HG03159 (cell line): Measurements from ENCODE around the gene HLA-G.
"Not testable (repeated sequence)": the region's sequence is repeated elsewhere in the genome, so short reads cannot be mapped to it uniquely, and the experiment has no call there.

ENCODE experiments used
- ATAC-seq: cut with Tn5 transposase; IDR thresholded peaks from one replicate; pipeline ENCODE4 v1.9.1; 2021; ENCODE audit warnings: mild to moderate bottlenecking, moderate library complexity; ENCODE audit not compliant: unreplicated experiment

The HLA-G gene

GRCh38 chr6:29827579-29828470, at the start of gene HLA-G:
TSS of gene HLA-G (plus strand) at chr6:29827825. CDS start at chr6:29827845, 20 bp downstream.
- no peak for ATAC-seq

- not testable (repeated sequence) for ATAC-seq
Measured at GRCh38 chr6:29780019-29780698, 47.5 kb upstream of the HLA-G start.

GRCh38 chr6:29789176-29789575, 38.4 kb upstream of the HLA-G start:
- ATAC-seq, result no peak

GRCh38 chr6:29790626-29791025, 37.0 kb upstream of the HLA-G start:
- ATAC-seq, result no peak

GRCh38 chr6:29791162-29791561, 36.5 kb upstream of the HLA-G start:
- ATAC-seq, result no peak

GRCh38 chr6:29791786-29792122, 35.9 kb upstream of the HLA-G start:
- ATAC-seq, result no peak

- ATAC-seq, result no peak
Measured at GRCh38 chr6:29792123-29793035, 35.2 kb upstream of the HLA-G start.

- ATAC-seq, result no peak
Measured at GRCh38 chr6:29793036-29793356, 34.6 kb upstream of the HLA-G start.

GRCh38 chr6:29793796-29794195, 33.8 kb upstream of the HLA-G start:
- no peak for ATAC-seq

GRCh38 chr6:29796026-29796425, 31.6 kb upstream of the HLA-G start:
- no peak for ATAC-seq

- no peak for ATAC-seq
Measured at GRCh38 chr6:29797135-29797534, 30.5 kb upstream of the HLA-G start.

GRCh38 chr6:29797966-29798365, 29.7 kb upstream of the HLA-G start:
- ATAC-seq, result no peak

GRCh38 chr6:29800254-29800653, 27.4 kb upstream of the HLA-G start:
- no peak for ATAC-seq

GRCh38 chr6:29806387-29806786, 21.2 kb upstream of the HLA-G start:
- no peak for ATAC-seq

- ATAC-seq, result no peak
Measured at GRCh38 chr6:29809249-29809648, 18.4 kb upstream of the HLA-G start.

- ATAC-seq, result no peak
Measured at GRCh38 chr6:29810371-29810770, 17.3 kb upstream of the HLA-G start.

- no peak for ATAC-seq
Measured at GRCh38 chr6:29811377-29811776, 16.2 kb upstream of the HLA-G start.

GRCh38 chr6:29813066-29813465, 14.6 kb upstream of the HLA-G start:
- no peak for ATAC-seq

GRCh38 chr6:29813809-29814208, 13.8 kb upstream of the HLA-G start:
- ATAC-seq, result no peak

GRCh38 chr6:29814379-29815117, 13.1 kb upstream of the HLA-G start:
- no peak for ATAC-seq
